Right cardiac atrium (tissue), 5 donors: ENCODE data around the gene CYB5B. TPM values are rescaled to one million over a fixed set of nuclear protein-coding genes. Genes with fewer than 3 reads are reported as not detected.

Source experiments
- ATAC-seq, 2 donors: fragments of 200-7000 bp; cut with Tn5 transposase; one replicate each; pipeline versions ENCODE4 v1.8.0 to v1.9.1; 2020; ENCODE audit warnings: moderate library complexity in 2 of 2, mild to moderate bottlenecking in 1 of 2
- DNase-seq, 3 donors: peaks; one replicate each; pipeline ENCODE4 v3.0.0-alpha.2; 2020
- H3K27ac ChIP-seq: one replicate; pipeline ENCODE4 v1.5.1; 2013; ENCODE audit warnings: mild to moderate bottlenecking, low read length, control low read depth, moderate library complexity
- H3K27me3 ChIP-seq: one replicate; pipeline ENCODE4 v1.6.1; 2013; ENCODE audit not compliant: control insufficient read depth, insufficient read depth
- H3K4me1 ChIP-seq: one replicate; pipeline ENCODE4 v1.6.1; 2013; ENCODE audit warnings: low read length; ENCODE audit not compliant: control insufficient read depth, insufficient read depth
- H3K4me3 ChIP-seq: one replicate; pipeline ENCODE4 v1.5.1; 2013; ENCODE audit warnings: low read length, control low read depth
- H3K9me3 ChIP-seq: one replicate; pipeline ENCODE4 v1.6.1; 2013; ENCODE audit warnings: low read length; ENCODE audit not compliant: control insufficient read depth
- WGBS: extraction: QIAGEN DNeasy Blood & Tissue Kit; methylation state at CpG from one replicate; pipeline ENCODE4 v1.1.7; 2013; 5-methylcytosine and 5-hydroxymethylcytosine counted together
- intact Hi-C, 4 donors: fragments of 100-400 bp; cut with DNase I; formaldehyde crosslinking; loops; one replicate each; pipeline versions ENCODE4 v1.11.0 to v1.14.0; 2022 to 2023
- polyA plus RNA-seq: library from polyadenylated mRNA; stranded (reverse); fragments of 200-250 nt; gene quantifications from one replicate; pipeline ENCODE4 v1.2.3, GENCODE V29; 2013
- total RNA-seq, 4 donors: library from RNA; stranded (reverse); fragmentation: NEBNext Ultra II Directional; extraction: Animal tissue kit (Norgen Biotek cat#: 25700); gene quantifications; one replicate each; pipeline ENCODE4 v1.2.1, GENCODE V29; 2021
- donor health status: healthy with polysubstance abuse.
- donor health status: DM: no; HTN: yes; CAD: no.
- donor health status: DM: no; HTN: no; CAD: no.
- donor health status: DM: no; HTN: yes; CAD: no; lungs with severe emphysema.
- donor health status: DM: yes; HTN: yes; CAD: no.

The CYB5B gene
- total and polyA plus RNA-seq, 5 donors = 63.9 to 68.7 (median 65.6) TPM

- no peak for ATAC-seq
- H3K4me1 ChIP-seq = peaks cover 2% of the 10 kb centered on the region
- no peaks in the 10 kb centered on the region for H3K9me3 ChIP-seq
- H3K27ac ChIP-seq = no peak overlapping the region
- WGBS = 58% methylated on average over 4 of the region's 4 CpGs
- DNase-seq = no peak
- H3K27me3 ChIP-seq = no peaks in the 10 kb centered on the region
- no peak overlapping the region for H3K4me3 ChIP-seq
- intact Hi-C loops = no loop called here
Observed at GRCh38 chr16:69508033-69508755, 83.8 kb downstream of the CYB5B start.

DNA sequence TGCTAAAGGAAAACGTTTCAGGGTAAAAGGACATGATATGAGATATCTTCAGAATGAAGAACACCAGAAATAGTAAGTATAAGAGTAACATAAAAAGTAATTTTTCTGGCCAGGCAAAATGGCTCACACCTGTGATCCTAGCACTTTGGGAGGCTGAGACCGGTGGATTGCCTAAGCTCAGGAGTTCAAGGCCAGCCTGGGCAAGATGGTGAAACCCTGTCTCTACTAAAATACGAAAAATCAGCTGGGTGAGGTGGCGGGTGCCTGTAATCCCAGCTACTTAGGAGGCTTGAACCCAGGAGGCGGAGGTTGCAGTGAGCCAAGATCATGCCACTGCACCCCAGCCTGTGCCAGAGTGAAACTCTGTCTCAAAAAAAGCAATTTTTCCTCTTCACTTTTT is 84.7 kb downstream of the CYB5B start:
- Histone ChIP-seq H3K27ac (no peak overlapping the region), H3K9me3 (no peaks in the 10 kb centered on the region), H3K4me3 (no peak overlapping the region), H3K4me1 (peaks cover 2% of the 10 kb centered on the region), H3K27me3 (no peaks in the 10 kb centered on the region)
- DNase-seq = no peak
- ATAC-seq = no peak
- intact Hi-C loops = no loop called here
- WGBS = 85% methylated on average over 5 of the region's 5 CpGs

DNA sequence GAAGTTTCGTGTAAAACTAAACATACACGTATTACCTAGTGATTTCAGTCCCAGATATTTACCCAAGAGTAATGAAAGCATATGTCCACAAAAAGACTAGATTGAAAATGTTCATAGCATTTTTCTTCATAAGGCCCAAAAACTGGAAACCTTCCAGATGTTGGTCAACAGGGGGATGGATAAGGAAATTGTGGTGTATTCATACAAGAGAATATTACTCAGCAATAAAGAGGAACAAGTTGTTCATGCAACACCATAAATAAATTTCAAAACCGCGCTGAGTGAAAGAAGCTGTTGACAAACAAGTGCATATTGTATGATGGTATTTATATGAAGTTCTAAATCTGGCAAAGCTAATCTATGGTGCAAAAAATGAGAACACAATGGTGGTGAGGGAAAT is 87.2 kb downstream of the CYB5B start:
- 91% methylated on average over 4 of the region's 4 CpGs for WGBS

DNA sequence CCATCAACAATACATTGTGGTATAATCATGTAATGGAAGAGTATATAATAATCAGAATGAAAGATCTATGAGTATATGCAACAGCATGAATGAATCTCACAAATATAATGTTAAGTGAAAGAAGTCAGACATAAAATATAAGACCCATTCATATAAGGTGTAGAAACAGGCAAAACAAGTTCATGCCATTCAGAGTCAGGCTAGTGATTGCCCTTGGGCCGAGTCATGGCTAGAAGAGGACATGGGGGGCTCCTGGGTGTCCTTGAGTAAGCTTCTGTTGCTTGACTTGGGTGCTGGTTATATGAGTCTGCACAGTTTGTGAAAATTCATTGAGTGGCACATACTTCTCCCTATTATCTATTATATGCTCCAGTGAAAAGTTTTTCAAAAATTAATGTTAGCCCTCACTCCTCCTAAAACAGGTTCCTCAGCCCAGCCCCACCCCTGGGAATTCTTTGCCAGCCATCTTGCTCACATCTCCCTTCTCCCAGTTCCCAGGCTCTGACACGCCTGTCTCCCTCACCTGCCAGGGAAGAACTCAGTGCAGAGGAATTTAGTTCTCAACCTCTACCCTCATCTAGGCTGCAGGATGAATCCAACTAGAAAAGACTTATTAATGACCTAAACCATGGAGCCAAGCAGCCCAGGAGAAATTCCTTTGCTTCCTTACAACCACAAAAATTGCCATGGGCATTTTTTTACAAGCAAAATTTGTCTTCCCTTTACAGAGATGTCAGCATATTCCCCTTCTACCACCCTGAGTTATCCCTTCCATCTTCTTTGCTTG is 89.0 kb downstream of the CYB5B start:
- whole genome bisulfite sequencing = 71% methylated on average over 2 of the region's 2 CpGs

More for the DNA sequence above, 87.2 kb downstream of the CYB5B start:
- DNase-seq (no peak), ATAC-seq (no peak)
- Histone ChIP-seq H3K4me1 (peaks cover 2% of the 10 kb centered on the region), H3K4me3 (no peak overlapping the region), H3K27me3 (no peaks in the 10 kb centered on the region), H3K27ac (no peak overlapping the region), H3K9me3 (no peaks in the 10 kb centered on the region)
- intact Hi-C loops = no loop called here

GRCh38 chr16:69514356-69514755 is 89.9 kb downstream of the CYB5B start:
- Histone ChIP-seq H3K4me1 (no peaks in the 10 kb centered on the region), H3K27ac (no peak overlapping the region), H3K27me3 (no peaks in the 10 kb centered on the region), H3K4me3 (no peak overlapping the region), H3K9me3 (no peaks in the 10 kb centered on the region)
- DNase-seq (no peak), ATAC-seq (peak in 1 of 2 donors; percentile 35)
- intact Hi-C loops = no loop called here
- whole genome bisulfite sequencing = 81% methylated on average over 6 of the region's 6 CpGs

More for the DNA sequence above, 89.0 kb downstream of the CYB5B start:
- intact Hi-C loops = no loop called here
- H3K27me3 ChIP-seq = no peaks in the 10 kb centered on the region
- peaks cover under 1% of the 10 kb centered on the region for H3K4me1 ChIP-seq
- ATAC-seq = no peak
- H3K4me3 ChIP-seq = no peak overlapping the region
- H3K9me3 ChIP-seq = no peaks in the 10 kb centered on the region
- H3K27ac ChIP-seq = no peak overlapping the region
- no peak for DNase-seq

Other genes with a start within 250 kb of the CYB5B start
- 10 to 100 TPM; 19.8 to 30.4 (median 22.4) TPM for gene SNTB2, start 237.5 kb upstream of the CYB5B start, total RNA-seq
- 7.0 TPM for gene SNTB2, start 237.5 kb upstream of the CYB5B start, polyA plus RNA-seq
- 10 to 100 TPM; 25.7 to 30.4 (median 27.9) TPM for gene VPS4A, start 113.3 kb upstream of the CYB5B start, total RNA-seq
- 29.8 TPM for gene VPS4A, start 113.3 kb upstream of the CYB5B start, polyA plus RNA-seq
- gene PDF, start 94.0 kb upstream of the CYB5B start, total RNA-seq = 1 to 10 TPM; 4.7 to 5.7 (median 4.9) TPM
- 2.9 TPM for gene PDF, start 94.0 kb upstream of the CYB5B start, polyA plus RNA-seq
- 10 to 100 TPM; 21.0 to 24.8 (median 23.5) TPM for gene COG8, start 85.1 kb upstream of the CYB5B start, total RNA-seq
- gene COG8, start 85.1 kb upstream of the CYB5B start, polyA plus RNA-seq = 15.7 TPM
- gene NIP7, start 84.8 kb upstream of the CYB5B start, total RNA-seq = 10 to 100 TPM in 1 of 4 donors, 1 to 10 TPM in 3; 6.4 to 14.8 (median 9.1) TPM
- gene NIP7, start 84.8 kb upstream of the CYB5B start, polyA plus RNA-seq = 6.2 TPM
- gene TMED6, start 72.8 kb upstream of the CYB5B start, total RNA-seq = under 1 TPM in 2 of 4 donors, not detected in 2; 0.49 to 0.76 TPM
- not detected for gene TMED6, start 72.8 kb upstream of the CYB5B start, polyA plus RNA-seq
- gene TERF2, start 38.6 kb upstream of the CYB5B start, total RNA-seq = 10 to 100 TPM; 24.0 to 28.3 (median 26.5) TPM
- 11.4 TPM for gene TERF2, start 38.6 kb upstream of the CYB5B start, polyA plus RNA-seq
- gene NFAT5, start 141.3 kb downstream of the CYB5B start, total RNA-seq = 10 to 100 TPM; 17.7 to 28.5 (median 23.5) TPM
- 6.9 TPM for gene NFAT5, start 141.3 kb downstream of the CYB5B start, polyA plus RNA-seq